Esophagus squamous epithelium (tissue), 4 donors: ENCODE results near the gene ADAMTSL2.

ENCODE experiments used
- CTCF ChIP-seq, 6 experiments: fragments of 450-650 bp in 4 of 6; fragments of 200-600 bp in 2 of 6; sonication (generic) in 2 of 6; IDR thresholded peaks; one replicate each; pipeline ENCODE4 v1.5.1; 2016 to 2019; ENCODE audit warnings: antibody characterized with exemption in 6 of 6, mild to moderate bottlenecking in 4 of 6, moderate library complexity in 4 of 6
- POLR2A ChIP-seq, 4 donors: fragments of 450-650 bp; IDR thresholded peaks; one replicate each; pipeline ENCODE4 v1.6.1; 2017; ENCODE audit warnings: antibody characterized with exemption in 4 of 4, mild to moderate bottlenecking in 4 of 4, moderate library complexity in 3 of 4

- TF ChIP-seq CTCF (IDR thresholded peaks at IDR 0.05) (no peak), POLR2A (IDR thresholded peaks at IDR 0.05) (no peak)
Measured at GRCh38 chr9:133597316-133597957, 62.9 kb downstream of the ADAMTSL2 start.
